Lung (tissue), 12 donors: Measurements from ENCODE around the gene PRKN. TPM values are rescaled to one million over a fixed set of nuclear protein-coding genes. Genes with fewer than 3 reads are reported as not detected.
A peak's percentile ranks its signal among the peaks of the same experiment; 100 is the strongest.

ENCODE experiments used
- ATAC-seq: fragments of 200-7000 bp; cut with Tn5 transposase; one replicate; pipeline ENCODE4 v1.9.1; 2020; ENCODE audit warnings: moderate number of reproducible peaks; ENCODE audit not compliant: insufficient read depth, low FRiP score
- DNase-seq, 3 donors: peaks; one replicate each; pipeline ENCODE4 v3.0.0-alpha.2; 2013 to 2017
- H3K27ac ChIP-seq, 2 donors: one replicate each; pipeline ENCODE4 v1.5.1; 2013; ENCODE audit warnings: mild to moderate bottlenecking in 2 of 2, moderate library complexity in 2 of 2, control low read depth in 1 of 2, inconsistent platforms in 1 of 2, low read depth in 1 of 2, low read length in 1 of 2
- H3K27me3 ChIP-seq, 3 donors: one replicate each; pipeline ENCODE4 v1.5.1; 2013; ENCODE audit warnings: low read length in 2 of 3; ENCODE audit not compliant: control insufficient read depth in 3 of 3, insufficient read depth in 3 of 3
- H3K36me3 ChIP-seq, 4 donors: one replicate each; pipeline ENCODE4 v1.5.1; 2013; ENCODE audit warnings: low read length in 4 of 4, mild to moderate bottlenecking in 1 of 4, moderate library complexity in 1 of 4; ENCODE audit not compliant: control insufficient read depth in 4 of 4, insufficient read depth in 4 of 4
- H3K4me1 ChIP-seq, 5 donors: one replicate each; pipeline ENCODE4 v1.5.1; 2013; ENCODE audit warnings: low read length in 5 of 5, mild to moderate bottlenecking in 2 of 5, moderate library complexity in 1 of 5; ENCODE audit not compliant: control insufficient read depth in 5 of 5, insufficient read depth in 5 of 5
- H3K4me3 ChIP-seq: one replicate; pipeline ENCODE4 v1.5.1; 2013; ENCODE audit warnings: mild to moderate bottlenecking, control low read depth, moderate library complexity
- H3K9ac ChIP-seq, 2 donors: one replicate each; pipeline ENCODE4 v1.5.1; 2013; ENCODE audit warnings: low read length in 2 of 2, control low read depth in 1 of 2; ENCODE audit not compliant: insufficient read depth in 1 of 2
- H3K9me3 ChIP-seq, 4 donors: one replicate each; pipeline ENCODE4 v1.5.1; 2013; ENCODE audit warnings: low read length in 3 of 4, mild to moderate bottlenecking in 1 of 4, moderate library complexity in 1 of 4; ENCODE audit not compliant: control insufficient read depth in 4 of 4, insufficient read depth in 3 of 4
- WGBS, 2 donors: extraction: QIAGEN DNeasy Blood & Tissue Kit; methylation state at CpG; one replicate each; pipeline ENCODE4 v1.1.7; 2013; 5-methylcytosine and 5-hydroxymethylcytosine counted together
- polyA plus RNA-seq, 2 donors: library from polyadenylated mRNA; stranded (reverse); fragments of 200-250 nt; gene quantifications; one replicate each; pipeline ENCODE4 v1.2.1, GENCODE V29; 2013
- total RNA-seq, 2 donors: library from RNA; depleted of rRNA in 1 of 2; stranded (reverse); fragments of >200 nt in 1 of 2; gene quantifications; one replicate each; pipeline ENCODE4 v1.2.1, GENCODE V29; 2014 to 2021
- TF ChIP-seq, protein P1 (sequence below): IDR thresholded peaks from 2 replicates; pipeline ENCODE4 v1.5.1; 2012; ENCODE audit warnings: mild to moderate bottlenecking; ENCODE audit errors: control extremely low read depth, extremely low read depth
- donor health status: control.
- donor health status: control.
- donor health status: Bipolar disorder and iron deficiency.
- donor health status: healthy.
- donor health status: DM: yes; HTN: yes; CAD: no.

The PRKN gene
- total and polyA plus RNA-seq, 4 donors: 0.27 to 11.2 (median 3.1) TPM

DNA sequence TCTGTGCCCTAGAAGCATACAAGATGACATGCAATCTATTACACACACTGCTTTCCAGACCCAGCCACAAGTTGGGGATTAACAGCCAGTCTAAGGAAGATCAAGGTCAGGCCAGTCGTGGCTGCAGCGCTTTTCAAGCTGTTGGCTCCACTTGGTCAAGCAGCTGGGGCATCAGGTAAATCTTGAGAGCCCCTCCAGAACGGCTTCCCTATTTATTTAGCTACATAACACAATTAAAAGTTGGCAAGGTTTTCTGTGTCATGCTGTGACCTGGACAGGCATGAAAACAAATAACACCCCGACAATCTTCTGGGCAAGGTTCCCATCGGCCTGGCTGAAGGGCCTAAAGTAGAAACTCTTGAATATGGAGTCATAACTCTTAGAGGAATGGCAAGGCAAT, 524.3 kb downstream of the PRKN start:
- no peaks in the 10 kb centered on the region for H3K36me3 ChIP-seq
- H3K9ac ChIP-seq: no peak overlapping the region
- H3K9me3 ChIP-seq: peaks cover 0 to 2% (median 0%) of the 10 kb centered on the region in 4 donors
- DNase-seq (peak in 1 of 3 donors; percentile 17), ATAC-seq (peak; percentile 41)
- no peaks in the 10 kb centered on the region for H3K27me3 ChIP-seq
- peaks cover 0 to 9% (median 0%) of the 10 kb centered on the region in 5 donors for H3K4me1 ChIP-seq
- WGBS, 2 donors: 44 to 72% methylated on average over 5 of the region's 5 CpGs
- TF ChIP-seq, protein P1, sequence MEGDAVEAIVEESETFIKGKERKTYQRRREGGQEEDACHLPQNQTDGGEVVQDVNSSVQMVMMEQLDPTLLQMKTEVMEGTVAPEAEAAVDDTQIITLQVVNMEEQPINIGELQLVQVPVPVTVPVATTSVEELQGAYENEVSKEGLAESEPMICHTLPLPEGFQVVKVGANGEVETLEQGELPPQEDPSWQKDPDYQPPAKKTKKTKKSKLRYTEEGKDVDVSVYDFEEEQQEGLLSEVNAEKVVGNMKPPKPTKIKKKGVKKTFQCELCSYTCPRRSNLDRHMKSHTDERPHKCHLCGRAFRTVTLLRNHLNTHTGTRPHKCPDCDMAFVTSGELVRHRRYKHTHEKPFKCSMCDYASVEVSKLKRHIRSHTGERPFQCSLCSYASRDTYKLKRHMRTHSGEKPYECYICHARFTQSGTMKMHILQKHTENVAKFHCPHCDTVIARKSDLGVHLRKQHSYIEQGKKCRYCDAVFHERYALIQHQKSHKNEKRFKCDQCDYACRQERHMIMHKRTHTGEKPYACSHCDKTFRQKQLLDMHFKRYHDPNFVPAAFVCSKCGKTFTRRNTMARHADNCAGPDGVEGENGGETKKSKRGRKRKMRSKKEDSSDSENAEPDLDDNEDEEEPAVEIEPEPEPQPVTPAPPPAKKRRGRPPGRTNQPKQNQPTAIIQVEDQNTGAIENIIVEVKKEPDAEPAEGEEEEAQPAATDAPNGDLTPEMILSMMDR: no peak
- no peak overlapping the region for H3K4me3 ChIP-seq
- no peak overlapping the region for H3K27ac ChIP-seq

DNA sequence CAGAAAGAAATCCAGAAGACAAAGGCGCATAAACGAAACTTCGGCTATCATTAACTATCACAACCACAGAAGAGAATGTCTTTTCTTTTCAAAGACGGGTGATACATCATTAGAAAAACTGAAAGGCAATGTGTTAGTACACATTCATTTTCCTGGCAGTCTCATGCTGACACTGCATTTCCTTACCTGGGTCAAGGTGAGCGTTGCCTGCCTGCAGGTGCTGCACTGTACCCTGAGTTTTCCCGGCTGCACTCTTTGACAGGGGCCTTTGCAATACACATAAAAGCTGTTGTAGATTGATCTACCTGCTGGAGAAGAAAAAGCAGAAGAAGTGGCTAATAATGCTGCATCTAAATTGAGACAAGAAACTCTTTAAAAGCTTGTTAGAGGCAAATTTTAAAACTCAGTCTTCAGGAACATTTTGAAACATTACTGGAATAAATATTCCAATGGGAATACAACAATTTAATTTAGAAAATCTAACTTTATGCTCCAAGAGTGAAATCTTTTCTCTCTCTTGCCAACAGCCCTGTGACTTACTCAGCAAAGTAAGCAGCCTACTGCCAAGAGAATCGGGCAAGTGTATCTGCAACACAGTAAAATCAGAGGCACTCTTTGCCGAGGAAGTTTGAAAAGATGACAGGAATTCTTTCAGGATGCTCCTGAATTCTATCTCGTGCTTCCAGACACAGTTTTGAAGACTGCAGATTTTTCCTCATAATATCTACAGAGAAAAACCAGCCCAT, 526.4 kb downstream of the PRKN start:
- no peak for DNase-seq
- Histone ChIP-seq H3K9me3 (no peaks in the 10 kb centered on the region), H3K27me3 (no peaks in the 10 kb centered on the region), H3K4me1 (peaks cover 0 to 9% (median 0%) of the 10 kb centered on the region in 5 donors), H3K27ac (no peak overlapping the region), H3K9ac (no peak overlapping the region), H3K36me3 (no peaks in the 10 kb centered on the region), H3K4me3 (no peak overlapping the region)
- ATAC-seq: no peak
- WGBS, 2 donors: 82 to 87% methylated on average over 9 of the region's 9 CpGs
- TF ChIP-seq, protein P1: no peak

DNA sequence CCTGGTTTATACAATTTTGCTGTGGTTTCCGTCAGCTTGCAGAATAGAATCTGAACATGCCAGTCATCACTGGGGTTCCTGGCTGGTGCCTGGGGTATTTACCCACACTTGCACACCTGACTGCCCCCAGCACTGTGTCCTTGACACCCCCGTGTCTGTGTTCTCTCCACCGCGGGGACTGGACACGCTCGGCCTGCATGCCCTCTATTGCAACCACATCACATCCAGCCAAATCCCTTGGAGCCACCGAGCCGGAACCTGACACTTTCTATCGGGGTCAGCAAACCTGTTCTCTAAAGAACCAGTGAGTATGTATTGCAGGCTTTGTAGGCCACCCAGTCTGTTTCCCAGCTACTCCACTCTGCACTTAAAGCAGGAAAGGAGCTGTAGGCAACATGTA, 527.5 kb downstream of the PRKN start:
- no peaks in the 10 kb centered on the region for H3K9me3 ChIP-seq
- 96 to 97% methylated on average over 9 of the region's 9 CpGs for WGBS, 2 donors
- H3K36me3 ChIP-seq: no peaks in the 10 kb centered on the region
- H3K9ac ChIP-seq: no peak overlapping the region
- TF ChIP-seq, protein P1: no peak
- peaks cover 0 to 13% (median 0%) of the 10 kb centered on the region in 5 donors for H3K4me1 ChIP-seq
- H3K27ac ChIP-seq: no peak overlapping the region
- DNase-seq: no peak
- no peak for ATAC-seq
- H3K27me3 ChIP-seq: no peaks in the 10 kb centered on the region
- no peak overlapping the region for H3K4me3 ChIP-seq

DNA sequence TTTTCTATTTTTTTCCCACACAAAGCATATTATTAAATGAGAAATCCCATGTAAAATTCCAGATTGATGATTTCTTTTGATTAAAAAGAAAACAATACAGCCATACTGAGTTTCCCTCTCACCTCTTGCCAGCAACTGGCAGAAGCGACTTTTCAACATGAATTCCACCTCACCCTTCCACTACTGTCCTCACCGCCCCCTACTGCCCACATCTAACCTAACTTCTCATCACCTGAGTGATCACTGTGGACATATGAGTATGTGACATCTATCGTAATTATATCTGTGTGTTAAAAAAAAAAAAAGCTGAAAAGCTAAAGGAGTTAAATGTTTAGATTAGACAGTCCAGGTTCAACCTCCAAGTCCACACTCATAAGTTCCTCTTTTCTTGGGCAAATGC, 528.6 kb downstream of the PRKN start:
- Histone ChIP-seq H3K27ac (no peak overlapping the region), H3K9ac (no peak overlapping the region), H3K27me3 (no peaks in the 10 kb centered on the region), H3K4me1 (peaks cover 0 to 14% (median 0%) of the 10 kb centered on the region in 5 donors), H3K36me3 (no peaks in the 10 kb centered on the region), H3K9me3 (no peaks in the 10 kb centered on the region), H3K4me3 (no peak overlapping the region)
- ATAC-seq (no peak), DNase-seq (no peak)
- WGBS, 2 donors: 91 to 93% methylated on average over 3 of the region's 3 CpGs
- TF ChIP-seq, protein P1: no peak
